ENCODE measurements around the gene ZNF669.

Gene ZNF669

DNA sequence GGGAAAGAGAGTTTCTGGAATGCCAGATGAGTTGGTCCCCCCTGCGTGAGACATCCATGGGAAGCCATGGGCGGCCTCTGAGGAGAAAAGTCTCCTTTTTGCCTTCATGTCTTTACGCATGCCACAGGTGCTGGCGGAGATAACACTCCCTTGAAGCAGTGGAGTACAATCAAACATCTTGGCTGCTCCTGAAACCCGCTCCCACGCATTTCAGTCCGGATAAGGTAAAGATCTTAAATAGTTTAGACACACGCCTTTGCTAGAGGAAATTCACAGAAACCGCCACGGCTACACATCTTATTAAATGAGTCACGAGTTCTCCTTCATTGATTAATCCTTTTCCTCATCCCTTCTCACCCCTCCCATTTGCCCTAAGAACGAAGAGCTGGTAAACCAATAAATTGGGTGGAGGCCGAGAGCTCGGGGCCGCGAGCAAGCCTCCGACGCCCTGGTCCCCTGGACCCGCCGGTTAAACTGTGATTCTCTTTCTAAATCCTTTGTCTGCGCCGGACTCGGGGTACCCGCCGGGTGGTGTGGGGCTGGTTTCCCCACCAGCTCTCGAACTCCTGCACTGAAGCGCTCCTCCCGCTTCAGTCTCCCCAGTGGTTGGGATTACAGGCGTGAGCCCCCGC, 6.6 kb upstream of the ZNF669 start:
- DNase-seq = no peak

DNA sequence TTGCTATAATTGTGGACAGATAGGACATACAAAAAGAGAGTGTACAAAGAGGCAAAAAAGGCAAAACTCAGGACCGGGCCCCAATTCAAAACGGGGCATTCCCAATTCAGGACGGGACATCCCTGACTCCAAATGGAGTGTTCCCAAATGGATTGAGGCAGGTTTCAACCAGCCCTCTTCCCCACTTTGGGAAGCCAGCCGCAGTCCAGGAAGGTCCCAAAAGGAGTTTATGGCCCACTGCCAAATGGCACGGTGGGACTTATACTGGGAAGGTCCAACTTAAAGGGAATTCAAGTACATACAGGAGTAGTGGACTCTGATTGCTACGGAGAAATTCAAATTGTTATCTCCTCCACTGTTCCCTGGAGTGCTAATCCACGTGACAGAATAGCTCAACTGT, 3.5 kb upstream of the ZNF669 start:
- no peak for DNase-seq

DNA sequence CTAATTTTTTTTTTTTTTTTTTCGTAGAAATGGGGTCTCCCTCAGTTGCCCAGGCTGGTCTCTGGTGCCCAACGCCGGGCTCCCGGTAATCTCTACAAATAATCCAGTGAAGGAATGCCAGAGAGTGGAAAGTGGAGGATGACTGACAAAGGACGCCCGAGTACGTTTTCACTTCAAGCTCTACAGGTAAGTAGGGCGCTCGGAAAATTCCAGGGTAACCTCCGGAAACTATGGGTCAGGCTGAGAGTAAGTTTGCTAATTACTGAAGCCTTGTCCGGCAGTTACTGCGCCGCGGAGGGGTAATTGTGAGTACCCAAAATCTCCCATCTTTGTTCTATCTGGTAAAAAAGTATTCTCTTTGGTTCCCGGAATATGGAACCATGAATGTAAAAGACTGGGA, 1.8 kb upstream of the ZNF669 start:
- DNase-seq = no peak

DNA sequence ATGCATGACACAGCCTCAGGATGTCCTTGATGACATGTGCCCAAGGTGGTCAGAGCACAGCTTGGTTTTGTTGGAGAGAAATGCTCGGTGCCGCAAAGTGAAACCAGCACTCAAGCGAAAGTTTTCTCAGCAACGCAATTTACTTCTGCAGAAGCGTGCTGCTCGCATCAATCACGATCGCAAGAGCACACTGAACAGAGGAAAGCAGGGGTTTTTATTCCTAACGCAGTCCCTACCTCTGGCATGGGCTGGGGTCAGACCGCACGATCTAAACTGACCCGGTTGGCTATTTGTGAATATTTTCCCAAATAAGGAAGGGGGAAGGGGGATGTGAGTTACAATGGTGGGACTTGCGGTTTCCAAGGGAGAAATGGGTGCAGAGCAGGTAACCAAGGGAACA, 809 bp upstream of the ZNF669 start:
- no peak for DNase-seq

DNA sequence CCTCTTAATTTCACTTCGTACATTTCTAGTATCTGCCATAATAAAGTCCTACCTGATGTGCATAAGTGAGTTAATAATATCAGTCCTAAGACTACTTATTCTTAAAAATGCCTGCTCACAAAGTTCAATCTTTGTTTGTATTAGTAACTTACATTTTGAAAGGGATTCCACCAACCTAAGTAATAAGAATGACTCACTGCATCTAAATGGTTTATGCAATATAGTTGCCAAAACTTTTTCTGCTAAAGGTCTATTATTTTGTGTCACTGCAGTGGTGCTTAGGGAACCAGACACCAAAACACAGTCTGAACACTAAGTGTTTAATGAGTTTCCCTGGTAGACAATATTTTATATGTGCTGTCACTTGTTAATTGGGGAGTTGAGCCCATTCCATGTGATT, 1.8 kb downstream of the ZNF669 start:
- no peak for DNase-seq

DNA sequence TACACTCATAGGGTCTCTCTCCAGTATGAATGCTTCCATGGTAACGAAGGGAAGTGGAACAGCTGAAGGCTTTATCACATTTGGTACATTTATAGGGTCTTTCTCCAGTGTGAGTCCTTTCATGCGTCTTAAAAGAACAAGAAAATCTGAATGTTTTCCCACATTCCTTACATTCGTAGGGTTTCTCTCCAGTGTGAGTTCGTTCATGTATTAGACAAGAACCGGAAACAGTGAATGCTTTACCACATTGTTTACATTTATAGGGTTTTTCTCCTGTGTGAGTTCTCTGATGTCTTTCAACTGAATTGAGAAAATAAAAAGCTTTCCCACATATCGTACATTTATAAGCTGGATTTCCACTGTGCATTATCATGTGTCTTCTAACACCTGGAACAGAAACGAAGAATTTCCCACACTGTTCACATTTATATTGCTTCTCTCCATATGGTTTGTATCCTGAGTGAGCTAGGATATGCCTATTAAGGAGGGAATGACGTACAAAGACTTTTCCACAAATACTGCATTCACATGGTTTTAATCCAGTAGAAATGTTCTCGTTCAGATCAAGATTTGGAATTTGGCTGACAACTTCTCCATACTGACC, 3.4 kb downstream of the ZNF669 start:
- no peak for DNase-seq

DNA sequence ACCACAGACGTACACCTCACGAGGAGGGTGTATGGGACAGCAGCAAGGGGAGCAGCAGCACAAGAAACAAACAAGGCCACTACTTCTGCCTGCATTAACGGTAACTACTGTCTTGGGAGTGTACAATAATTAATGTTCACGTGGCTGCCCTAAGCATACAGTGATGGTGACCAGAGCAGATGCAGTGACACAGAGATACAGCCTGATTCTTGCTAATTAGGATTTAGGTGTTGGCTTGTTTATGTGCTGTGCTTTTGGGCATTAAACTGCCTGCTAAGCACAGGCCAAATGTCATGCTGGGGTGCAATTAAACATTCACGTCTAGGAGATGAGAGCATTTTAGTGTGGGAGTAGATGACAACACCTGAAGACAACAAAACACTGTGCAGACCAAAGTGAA, 7.2 kb downstream of the ZNF669 start:
- DNase-seq = no peak

DNA sequence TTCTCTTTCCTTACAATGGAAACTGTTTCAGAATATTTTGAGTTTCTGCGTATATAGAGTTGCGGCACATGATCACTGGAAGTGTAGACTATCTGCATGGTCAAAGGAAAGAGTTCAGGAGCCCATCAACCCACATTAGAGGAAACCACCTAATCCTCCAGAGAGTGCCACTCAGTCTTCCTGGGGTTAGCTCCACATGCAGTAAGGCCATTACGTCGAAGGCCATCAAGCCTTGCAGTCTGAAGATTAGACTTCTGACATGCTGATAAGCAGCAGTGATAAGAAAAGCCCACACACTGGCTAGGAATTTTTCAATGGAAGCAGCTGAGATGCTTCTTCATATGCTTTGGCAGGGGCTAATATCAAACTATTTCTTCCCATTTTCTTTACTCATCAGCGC, 7.6 kb downstream of the ZNF669 start:
- DNase-seq = no peak

DNA sequence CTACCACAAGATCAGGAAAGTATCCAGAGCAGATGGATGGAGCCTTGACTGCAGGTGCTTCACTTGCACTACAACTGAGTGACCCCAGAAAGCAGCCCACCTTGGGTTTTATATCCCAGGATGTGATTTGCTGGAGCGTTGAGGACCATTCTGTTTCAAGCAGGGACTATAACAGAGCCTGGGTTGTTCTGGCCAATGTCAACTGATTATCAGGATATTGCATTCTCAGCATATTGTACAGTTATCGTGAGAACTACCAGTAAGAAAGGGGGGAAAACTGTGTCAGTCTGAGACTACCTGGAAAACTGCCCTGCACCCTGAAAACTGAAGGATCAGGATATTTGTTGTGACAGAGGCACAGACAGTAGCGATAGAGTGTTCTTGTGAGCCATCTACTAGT, 8.0 kb downstream of the ZNF669 start:
- DNase-seq = no peak

DNA sequence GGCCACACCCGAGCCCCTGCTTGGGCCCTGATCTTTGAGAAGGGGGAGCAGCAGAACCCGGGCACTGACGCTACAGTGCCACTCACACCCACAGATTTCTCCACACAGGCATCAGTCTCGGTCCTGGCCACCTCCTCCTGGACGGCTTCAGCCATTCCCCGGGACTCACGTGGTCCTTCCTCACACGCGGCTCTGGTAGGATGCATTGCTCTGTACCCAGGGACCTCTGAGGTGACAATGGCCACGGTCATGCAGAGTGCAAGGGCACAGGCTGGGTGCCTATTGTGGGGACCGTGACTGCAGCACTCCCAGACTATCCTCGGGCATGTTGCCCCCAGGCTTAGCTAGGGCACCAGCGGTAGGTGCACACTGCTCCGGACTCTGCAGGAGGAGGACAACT, 13.7 kb downstream of the ZNF669 start:
- no peak for DNase-seq

DNA sequence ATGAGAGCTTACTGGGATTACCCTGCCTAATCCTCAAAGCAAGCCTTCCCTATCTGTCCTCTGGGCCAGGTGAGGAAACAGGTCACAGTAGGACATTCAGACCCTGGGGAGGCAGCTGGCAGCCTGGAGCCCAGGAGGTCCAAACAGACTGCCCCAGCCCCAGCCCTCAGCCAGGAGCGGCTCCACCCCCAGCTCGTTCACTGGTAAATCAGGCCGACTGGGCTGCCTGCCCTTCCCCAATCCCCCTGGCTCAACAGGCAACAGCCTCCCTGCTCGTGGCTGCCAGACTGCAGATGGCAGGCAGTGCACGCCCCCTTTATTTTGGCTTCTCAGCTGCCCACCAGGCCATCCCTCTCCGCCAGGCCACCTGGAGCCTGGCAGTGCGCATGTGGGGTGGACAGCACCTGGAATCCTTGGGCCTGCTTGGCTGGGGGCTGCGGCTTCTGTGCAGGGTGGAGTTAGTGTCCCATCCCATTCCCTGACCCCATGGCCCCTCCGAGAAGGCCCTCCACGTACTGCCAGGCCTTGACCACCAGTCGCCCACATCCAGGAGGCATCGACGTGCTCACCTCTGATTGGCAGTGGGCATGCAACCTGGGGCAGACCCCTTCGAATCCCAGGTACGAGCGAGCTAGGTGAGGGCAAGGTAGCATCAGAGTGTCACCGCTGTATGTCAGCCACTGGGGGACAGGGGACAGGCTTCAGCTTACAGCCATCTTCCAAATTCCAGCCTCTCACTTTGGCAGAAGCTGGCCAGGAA, 14.4 kb downstream of the ZNF669 start:
- no peak for DNase-seq

DNA sequence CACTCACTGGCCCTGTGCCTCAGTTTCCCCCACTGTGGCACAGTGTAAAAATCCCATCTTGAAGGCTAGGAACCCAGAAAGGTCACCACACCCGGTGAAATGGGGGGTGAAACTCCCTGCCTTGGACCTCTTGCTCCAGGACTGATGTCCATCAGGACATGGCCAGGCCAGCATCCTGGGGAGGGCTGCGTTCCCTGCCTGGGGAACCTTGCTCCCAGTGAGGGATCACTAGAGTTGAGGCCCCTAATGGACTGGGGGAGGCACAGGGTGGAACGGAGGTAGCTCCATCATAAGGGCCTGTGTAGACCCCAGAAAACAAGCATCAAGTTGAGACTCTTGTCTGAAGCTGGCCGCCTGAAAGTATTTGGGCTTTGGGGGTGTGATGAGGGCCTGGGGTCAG, 15.2 kb downstream of the ZNF669 start:
- DNase-seq = no peak

DNA sequence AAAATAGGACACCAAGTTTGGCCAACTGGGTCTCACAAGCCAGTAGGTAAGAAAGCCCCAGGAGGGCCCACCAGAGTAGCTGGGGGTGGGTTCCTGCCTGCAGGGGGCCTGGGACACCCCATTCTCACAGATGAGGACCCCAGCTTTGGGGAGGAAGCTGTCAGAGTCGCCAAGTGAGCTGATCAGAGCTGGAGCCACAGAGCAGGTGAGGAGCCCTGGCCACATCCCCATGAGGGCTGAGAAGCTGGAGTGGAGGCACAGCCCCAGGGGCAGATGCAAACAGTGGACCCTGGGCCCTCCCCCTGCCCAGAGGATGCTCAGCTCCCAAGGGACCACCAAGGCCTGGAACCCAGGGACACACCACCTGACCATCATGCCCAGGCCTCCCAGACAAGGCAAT, 16.9 kb downstream of the ZNF669 start:
- no peak for DNase-seq

DNA sequence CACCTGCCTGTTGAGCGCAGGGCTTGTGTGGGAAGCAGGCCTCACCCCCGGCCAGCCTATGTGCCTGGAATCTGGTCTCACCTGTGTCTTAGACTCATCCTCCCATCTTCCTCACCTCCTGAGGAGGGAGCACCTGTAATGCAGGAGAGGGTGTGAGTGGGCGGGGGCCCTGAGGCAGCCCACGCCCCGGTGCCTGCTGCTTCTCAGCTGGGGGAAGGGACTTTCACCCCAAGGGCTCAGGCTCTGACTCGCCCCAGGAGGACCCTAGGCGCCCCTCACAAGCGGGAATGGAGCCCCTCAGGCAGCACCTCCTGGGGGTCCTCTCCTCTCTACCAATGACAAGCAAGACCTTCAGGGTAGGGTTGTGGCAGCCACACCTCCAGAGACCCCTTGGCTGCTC, 18.8 kb downstream of the ZNF669 start:
- DNase-seq = no peak

DNA sequence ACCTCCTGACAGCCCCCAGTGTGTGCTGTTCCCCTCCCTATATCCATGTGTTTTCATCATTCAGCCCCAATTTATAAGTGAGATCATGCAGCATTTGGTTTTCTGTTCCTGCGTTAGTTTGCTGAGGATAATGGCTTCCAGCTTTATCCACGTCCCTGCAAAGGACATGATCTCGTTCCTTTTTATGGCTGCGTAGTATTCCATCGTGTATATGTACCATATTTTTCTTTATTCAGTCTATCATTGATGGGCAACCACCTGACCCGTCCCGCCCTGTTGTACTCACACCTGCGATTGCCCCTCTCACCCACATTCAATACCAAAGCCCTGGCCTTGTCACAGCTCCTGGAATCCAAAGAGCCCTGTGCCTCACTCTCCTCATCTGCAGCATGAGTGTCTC, 19.4 kb downstream of the ZNF669 start:
- no peak for DNase-seq

DNA sequence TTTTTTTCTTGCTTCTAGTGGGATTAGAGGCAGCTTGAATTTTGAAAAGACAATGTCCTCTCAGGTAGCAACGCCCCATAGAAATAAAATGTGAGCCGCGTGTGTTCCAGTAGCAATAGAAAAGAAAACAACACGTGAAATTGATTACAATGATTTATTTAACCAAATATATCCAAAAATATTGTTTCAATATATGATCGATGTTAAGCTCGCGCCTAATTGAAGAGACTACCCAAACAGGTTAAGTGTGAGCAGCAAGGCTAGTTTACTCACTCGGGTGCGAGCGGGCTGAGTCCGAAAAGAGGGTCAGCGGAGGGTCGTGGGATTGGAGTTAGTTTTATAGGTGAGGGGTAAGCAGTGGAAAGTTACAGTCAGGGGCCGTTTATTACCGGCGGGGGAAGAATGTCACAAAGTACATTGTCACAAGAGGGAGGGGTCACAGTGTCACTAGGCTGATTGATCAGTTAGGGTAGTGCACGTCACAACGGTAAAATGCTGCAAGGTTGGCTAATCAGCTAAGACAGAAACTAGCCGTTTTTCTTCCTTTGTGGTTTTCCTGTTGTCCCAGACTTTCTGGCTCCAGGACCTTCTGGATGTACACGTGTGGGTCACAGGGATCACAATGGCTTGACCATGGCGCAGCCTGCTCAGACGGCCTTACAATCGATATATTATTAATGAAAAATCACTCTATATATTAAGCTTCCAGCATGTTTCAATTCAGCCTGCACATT, 24.8 kb downstream of the ZNF669 start:
- no peak for DNase-seq

DNA sequence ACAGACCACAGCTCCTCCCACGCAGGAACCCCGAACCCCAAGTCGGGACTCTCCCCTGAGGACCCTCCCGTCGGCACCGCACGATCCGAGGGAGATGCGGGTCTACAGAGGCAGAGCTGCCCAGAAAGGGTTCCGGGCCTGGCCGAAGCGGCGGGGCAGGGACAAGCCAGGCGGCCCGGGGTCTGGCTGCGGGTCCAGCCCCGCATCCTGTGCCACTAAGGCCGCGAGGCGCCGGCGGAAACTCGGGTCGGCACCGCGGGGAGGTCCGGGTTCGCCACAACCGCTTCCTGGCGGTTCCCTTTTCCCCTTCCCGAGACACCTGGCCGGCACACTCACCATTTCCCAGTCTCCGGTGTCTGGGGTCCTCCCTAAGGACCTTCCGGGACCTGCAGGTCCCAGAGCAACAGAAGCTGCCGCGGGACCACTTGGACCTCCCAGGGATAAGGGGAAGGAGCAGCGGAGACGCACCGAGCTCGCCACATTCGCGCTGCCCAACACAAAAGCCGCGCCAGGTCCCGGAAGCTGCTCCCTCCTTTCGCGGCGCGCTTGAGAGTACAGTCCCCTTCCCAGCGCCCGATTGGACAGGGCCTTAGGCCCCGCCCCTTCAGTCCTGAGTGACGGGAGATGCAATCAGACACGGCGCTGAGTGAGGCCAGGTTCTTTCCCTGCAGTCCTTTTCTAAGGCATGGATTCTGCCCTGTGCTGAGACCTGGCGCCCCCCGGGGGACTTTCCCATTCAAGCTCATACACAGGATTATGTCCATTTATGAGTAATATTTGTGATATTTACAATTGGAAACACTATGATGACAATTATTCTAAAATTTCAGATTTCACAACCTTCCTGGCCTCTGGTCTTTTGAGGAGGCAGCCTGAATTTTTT, 25.7 kb downstream of the ZNF669 start, which contains the start of gene ZNF670:
Gene ZNF670 (minus strand): TSS at position 554 of the 883 bp plus-strand sequence. CDS start 215 bp downstream, at position 339.
- peak; percentile 86 for DNase-seq

DNA sequence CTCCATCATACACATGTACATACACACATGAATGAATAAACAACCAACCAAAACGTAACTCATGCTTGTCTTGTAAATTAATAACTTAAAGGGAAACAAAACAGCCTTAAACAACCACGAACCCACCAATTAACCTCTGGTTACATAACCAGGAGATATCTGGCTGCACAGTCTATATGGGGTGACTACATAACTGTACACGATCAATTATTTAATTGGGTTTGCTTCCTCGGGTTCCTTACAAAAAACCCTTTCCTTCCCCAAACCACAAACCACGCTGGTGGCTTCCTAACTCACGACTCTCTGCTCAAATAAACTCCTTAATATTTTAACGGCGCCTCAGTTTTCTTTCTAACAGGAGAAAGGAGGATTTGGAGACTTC, 26.3 kb downstream of the ZNF669 start:
- DNase-seq = no peak

DNA sequence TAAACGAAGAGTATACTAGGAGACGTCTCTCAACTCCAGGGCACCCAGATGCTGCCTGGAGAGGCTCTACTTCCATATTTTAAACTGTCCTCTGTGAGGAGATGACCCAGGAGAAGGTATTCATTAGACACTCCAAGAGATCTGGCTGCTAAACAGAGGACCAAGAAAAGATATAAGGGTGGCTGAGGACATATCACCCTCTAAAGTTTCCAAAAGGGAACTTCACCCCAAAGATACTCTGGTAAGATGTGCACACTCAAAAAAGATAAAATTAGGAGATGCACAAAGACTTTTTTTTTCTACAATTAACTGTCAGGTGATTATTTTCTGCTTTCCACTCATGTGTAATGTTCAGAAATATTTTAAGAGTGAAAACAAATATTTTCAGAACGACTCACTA, 26.9 kb downstream of the ZNF669 start:
- DNase-seq = no peak

DNA sequence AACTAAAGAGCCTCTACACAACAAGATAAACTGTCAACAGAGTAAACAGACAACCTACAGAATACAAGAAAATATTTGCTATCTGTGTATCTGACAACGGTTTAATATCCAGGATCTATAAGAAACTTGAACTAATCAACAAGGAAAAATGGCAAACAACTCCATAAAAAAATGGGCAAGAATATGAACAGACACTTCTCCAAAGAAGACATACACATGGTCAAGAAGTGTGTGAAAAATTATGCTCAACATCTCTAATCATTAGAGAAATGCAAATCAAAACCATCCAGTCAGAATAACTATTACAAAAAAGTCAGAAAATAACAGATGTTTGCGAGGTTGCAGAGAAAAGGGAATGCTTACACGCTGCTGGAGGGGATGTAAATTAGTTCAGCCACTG, 33.5 kb downstream of the ZNF669 start:
- no peak for DNase-seq

DNA sequence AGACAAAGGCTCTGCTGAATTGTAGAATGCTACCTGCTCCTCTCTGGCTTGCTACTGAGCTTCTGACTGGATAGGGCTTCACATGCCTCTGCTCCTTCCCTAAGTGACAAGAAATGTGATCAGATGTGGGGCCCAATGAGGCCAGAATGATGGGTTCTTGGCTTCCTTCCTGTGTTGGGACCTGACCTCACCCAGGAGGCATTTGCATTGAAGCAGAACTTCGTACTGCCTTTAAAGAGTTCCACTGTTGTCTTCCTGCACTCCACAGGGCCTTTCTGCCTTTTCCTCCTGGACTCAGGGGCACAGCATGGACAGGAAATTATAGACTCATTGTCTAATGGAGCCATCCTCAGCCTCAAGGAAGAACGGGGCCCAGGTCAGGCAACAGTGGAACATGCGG, 39.9 kb downstream of the ZNF669 start:
- DNase-seq = no peak

DNA sequence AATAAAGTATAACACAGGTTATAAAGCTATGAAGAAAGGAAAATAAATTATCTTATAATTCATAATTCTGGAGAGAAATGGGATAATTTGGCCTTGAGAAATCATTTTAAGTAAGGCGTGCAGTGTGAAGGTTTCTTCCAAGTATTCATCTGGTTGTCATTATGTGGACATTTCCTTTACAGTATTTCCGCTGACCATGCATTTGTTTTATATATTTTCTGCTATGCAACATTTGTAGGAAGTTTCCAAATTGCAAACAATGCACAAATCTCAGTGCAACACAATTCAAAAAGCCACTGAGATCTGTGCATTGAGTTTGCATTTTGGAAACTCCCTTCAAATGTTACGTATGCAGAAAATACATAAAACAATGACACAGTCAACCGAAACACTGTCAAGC, 43.4 kb downstream of the ZNF669 start:
- DNase-seq = no peak

DNA sequence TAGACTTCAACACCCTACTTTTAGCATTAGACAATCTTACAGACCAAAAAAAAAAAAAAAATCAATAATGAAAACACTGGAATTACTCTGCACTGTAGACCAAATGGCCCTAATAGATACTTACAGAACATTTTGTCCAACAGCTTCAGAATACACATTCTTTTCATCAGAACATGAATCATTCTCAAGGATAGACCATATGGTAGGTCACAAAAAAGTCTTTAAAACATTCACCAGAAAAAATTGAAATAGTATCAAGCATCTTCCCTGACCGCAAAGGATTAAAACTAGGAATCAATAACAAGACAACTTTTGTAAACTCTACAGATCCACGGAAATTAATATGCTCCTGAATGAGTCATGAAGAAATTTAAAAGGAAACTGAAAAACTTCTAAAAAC, 48.1 kb downstream of the ZNF669 start:
- DNase-seq = no peak

All from activated CD8-positive, alpha-beta memory T cell treated with anti-CD3 and anti-CD28 coated beads, Interleukin-2, amount 50 U/mL, for 4 hours (primary cell).